Hepatocyte (in vitro differentiated cells): ENCODE data around the gene AMIGO3. TPM values are rescaled to one million over a fixed set of nuclear protein-coding genes. Genes with fewer than 3 reads are reported as not detected.
A peak's percentile ranks its signal among the peaks of the same experiment; 100 is the strongest.
"Not testable (repeated sequence)": the region's sequence is repeated elsewhere in the genome, so short reads cannot be mapped to it uniquely, and the experiment has no call there.

Source experiments
- DNase-seq: peaks from one replicate; pipeline ENCODE4 v3.0.0-alpha.2; 2016; ENCODE audit warnings: low spot score
- H2AFZ ChIP-seq: fragments of 200-600 bp; sonication (generic); 2 replicates; pipeline ENCODE4 v1.6.0; 2016; ENCODE audit warnings: antibody characterized with exemption, mild to moderate bottlenecking
- H3K27ac ChIP-seq: fragments of 200-600 bp; sonication (generic); 2 replicates; pipeline ENCODE4 v1.5.1; 2016; ENCODE audit warnings: mild to moderate bottlenecking
- H3K27me3 ChIP-seq: fragments of 200-600 bp; sonication (generic); 2 replicates; pipeline ENCODE4 v1.6.1; 2016
- H3K36me3 ChIP-seq: fragments of 200-600 bp; sonication (generic); replicated peaks from 2 replicates; pipeline ENCODE4 v1.5.1; 2016; ENCODE audit warnings: low read depth; ENCODE audit not compliant: insufficient read depth
- H3K4me1 ChIP-seq: fragments of 200-600 bp; sonication (generic); 2 replicates; pipeline ENCODE4 v1.5.1; 2016; ENCODE audit warnings: mild to moderate bottlenecking, moderate library complexity; ENCODE audit not compliant: insufficient read depth
- H3K4me2 ChIP-seq: fragments of 200-600 bp; sonication (generic); 2 replicates; pipeline ENCODE4 v1.6.0; 2016
- H3K4me3 ChIP-seq: fragments of 200-600 bp; sonication (generic); 2 replicates; pipeline ENCODE4 v1.5.1; 2016; ENCODE audit warnings: mild to moderate bottlenecking
- H3K79me2 ChIP-seq: fragments of 200-600 bp; sonication (generic); 2 replicates; pipeline ENCODE4 v1.6.0; 2017; ENCODE audit warnings: mild to moderate bottlenecking
- H3K9me2 ChIP-seq: fragments of 200-600 bp; sonication (generic); replicated peaks from 2 replicates; pipeline ENCODE4 v1.6.0; 2017; ENCODE audit warnings: mild to moderate bottlenecking; ENCODE audit not compliant: insufficient read depth
- H3K9me3 ChIP-seq: fragments of 200-600 bp; sonication (generic); 2 replicates; pipeline ENCODE4 v1.5.1; 2016; ENCODE audit warnings: low read depth, mild to moderate bottlenecking
- H4K20me1 ChIP-seq: fragments of 200-600 bp; sonication (generic); 2 replicates; pipeline ENCODE4 v1.6.0; 2016; ENCODE audit warnings: mild to moderate bottlenecking; ENCODE audit not compliant: insufficient read depth, poor library complexity, severe bottlenecking
- EZH2 ChIP-seq: fragments of 200-600 bp; sonication (generic); IDR thresholded peaks from 2 replicates; pipeline ENCODE4 v1.6.1; 2016; ENCODE audit warnings: antibody characterized with exemption, mild to moderate bottlenecking, borderline replicate concordance
- EZH2phosphoT487 ChIP-seq: fragments of 200-600 bp; sonication (generic); IDR thresholded peaks from one replicate; pipeline ENCODE4 v1.6.1; 2018; ENCODE audit warnings: antibody characterized with exemption, mild to moderate bottlenecking, low read depth, moderate library complexity; ENCODE audit not compliant: unreplicated experiment, severe bottlenecking
- WGBS: methylation state at CpG from one replicate; pipeline ENCODE4 v1.1.6; 2016; ENCODE audit warnings: low lambda C conversion rate; ENCODE audit errors: missing lambda C conversion rate; 5-methylcytosine and 5-hydroxymethylcytosine counted together
- polyA plus RNA-seq: library from polyadenylated mRNA; unstranded; fragments of >200 nt; fragmentation: Nextera tagmentation; extraction: Ambion mirVana; gene quantifications from 2 replicates; pipeline ENCODE4 v1.2.1, GENCODE V29; 2016
- total RNA-seq: library from RNA; depleted of rRNA; stranded (reverse); fragments of >200 nt; gene quantifications from 2 replicates; pipeline ENCODE4 v1.2.3, GENCODE V29; 2014
- TF ChIP-seq, protein P1 (sequence below): fragments of 200-600 bp; sonication (generic); IDR thresholded peaks from 2 replicates; pipeline ENCODE4 v1.5.1; 2016; ENCODE audit warnings: antibody characterized with exemption, mild to moderate bottlenecking; ENCODE audit not compliant: poor library complexity

Gene AMIGO3
- total and polyA plus RNA-seq, 2 experiments from 2014 or later, result 0.57 to 1.7 TPM

GRCh38 chr3:49689046-49689907, 30.2 kb downstream of the AMIGO3 start, which contains the start of the genes MST1 and RNF123:
Gene MST1 (minus strand): TSS chr3:49689474. CDS start chr3:49688691, 783 bp downstream.
Gene RNF123 (plus strand): TSS chr3:49689557. CDS start chr3:49691166, 1,609 bp downstream.
- 3% methylated on average over 57 of the region's 66 CpGs for WGBS
- H3K4me1 ChIP-seq, result peaks cover 9% of the 10 kb centered on the region
- no peak for TF ChIP-seq EZH2
- TF ChIP-seq, protein P1, sequence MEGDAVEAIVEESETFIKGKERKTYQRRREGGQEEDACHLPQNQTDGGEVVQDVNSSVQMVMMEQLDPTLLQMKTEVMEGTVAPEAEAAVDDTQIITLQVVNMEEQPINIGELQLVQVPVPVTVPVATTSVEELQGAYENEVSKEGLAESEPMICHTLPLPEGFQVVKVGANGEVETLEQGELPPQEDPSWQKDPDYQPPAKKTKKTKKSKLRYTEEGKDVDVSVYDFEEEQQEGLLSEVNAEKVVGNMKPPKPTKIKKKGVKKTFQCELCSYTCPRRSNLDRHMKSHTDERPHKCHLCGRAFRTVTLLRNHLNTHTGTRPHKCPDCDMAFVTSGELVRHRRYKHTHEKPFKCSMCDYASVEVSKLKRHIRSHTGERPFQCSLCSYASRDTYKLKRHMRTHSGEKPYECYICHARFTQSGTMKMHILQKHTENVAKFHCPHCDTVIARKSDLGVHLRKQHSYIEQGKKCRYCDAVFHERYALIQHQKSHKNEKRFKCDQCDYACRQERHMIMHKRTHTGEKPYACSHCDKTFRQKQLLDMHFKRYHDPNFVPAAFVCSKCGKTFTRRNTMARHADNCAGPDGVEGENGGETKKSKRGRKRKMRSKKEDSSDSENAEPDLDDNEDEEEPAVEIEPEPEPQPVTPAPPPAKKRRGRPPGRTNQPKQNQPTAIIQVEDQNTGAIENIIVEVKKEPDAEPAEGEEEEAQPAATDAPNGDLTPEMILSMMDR, result peak; percentile 18
- TF ChIP-seq EZH2phosphoT487, result no peak

DNA sequence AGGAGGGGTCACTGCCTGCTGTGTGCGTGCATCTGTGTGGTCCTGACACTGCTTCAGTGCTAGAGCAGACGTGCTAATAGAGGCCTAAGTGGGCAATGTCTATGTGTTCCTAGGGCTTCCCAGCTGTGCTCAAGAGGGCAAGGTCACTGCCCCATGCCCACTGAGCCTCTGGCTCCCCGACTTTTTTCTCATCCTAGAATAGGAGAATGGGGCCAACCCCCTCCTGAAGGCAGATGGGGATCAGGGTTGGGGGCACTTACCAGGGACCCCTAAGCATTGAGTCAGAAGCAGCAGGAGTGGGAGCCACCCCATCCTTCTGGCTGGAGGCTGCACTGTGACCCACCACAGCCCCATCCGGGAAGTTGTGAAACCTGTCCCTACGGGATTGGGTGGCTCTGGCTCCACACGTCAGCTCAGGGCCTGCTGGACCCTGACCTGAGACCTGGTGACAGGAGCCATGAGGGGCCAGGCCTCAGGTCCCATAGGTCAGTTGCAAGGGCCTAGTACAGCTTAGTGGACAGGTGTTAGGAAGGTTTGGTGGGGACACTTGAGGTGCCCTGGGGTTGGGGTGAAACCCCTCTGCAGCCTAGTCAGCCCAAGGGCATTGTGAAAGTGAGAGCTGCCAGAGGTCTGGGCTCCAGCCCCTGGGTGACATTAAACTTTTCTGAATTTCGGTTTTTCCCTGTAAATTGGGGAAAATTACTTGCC, 31.0 kb downstream of the AMIGO3 start:
- H3K9me3 ChIP-seq, H3K27me3 ChIP-seq, H3K36me3 ChIP-seq, H3K4me1 ChIP-seq, H4K20me1 ChIP-seq, H3K9me2 ChIP-seq: not testable (repeated sequence)
- Histone ChIP-seq H3K79me2 (peaks cover 37% of the 10 kb centered on the region), H3K4me2 (peak overlapping the region; percentile 93), H3K4me3 (peak overlapping the region; percentile 51), H2AFZ (peak overlapping the region; percentile 97), H3K27ac (peak overlapping the region; percentile 95)
- 70% methylated on average over 7 of the region's 7 CpGs for WGBS
- peak; percentile 36 for DNase-seq

More at GRCh38 chr3:49689046-49689907, 30.2 kb downstream of the AMIGO3 start, which contains the start of the genes MST1 and RNF123:
- Histone ChIP-seq H3K4me3 (peak within 1 kb of the TSS; percentile 95), H4K20me1 (no peaks in the 10 kb centered on the region), H3K27ac (peak within 1 kb of the TSS; percentile 95), H3K79me2 (peaks cover 43% of the 10 kb centered on the region), H3K9me2 (no peaks in the 10 kb centered on the region), H3K9me3 (no peaks in the 10 kb centered on the region), H3K27me3 (no peaks in the 10 kb centered on the region), H3K36me3 (no peaks in the 10 kb centered on the region), H2AFZ (peak within 1 kb of the TSS; percentile 97), H3K4me2 (peak within 1 kb of the TSS; percentile 93)
- DNase-seq, result peak; percentile 95

GRCh38 chr3:49687424-49687795, 32.1 kb downstream of the AMIGO3 start:
- not testable (repeated sequence) for H2AFZ ChIP-seq, H3K36me3 ChIP-seq, H3K9me2 ChIP-seq, H3K4me1 ChIP-seq, H3K27me3 ChIP-seq, DNase-seq, H3K9me3 ChIP-seq, H3K4me3 ChIP-seq, H4K20me1 ChIP-seq
- Histone ChIP-seq H3K4me2 (peak overlapping the region; percentile 75), H3K79me2 (peaks cover 28% of the 10 kb centered on the region), H3K27ac (peak overlapping the region; percentile 70)
- 98% methylated on average over 11 of the region's 12 CpGs for WGBS

- not testable (repeated sequence) for H3K27me3 ChIP-seq, H3K36me3 ChIP-seq, H3K9me3 ChIP-seq, H4K20me1 ChIP-seq, H3K4me1 ChIP-seq, H3K9me2 ChIP-seq
- peak overlapping the region; percentile 74 for H2AFZ ChIP-seq
- H3K4me2 ChIP-seq, result peak overlapping the region; percentile 75
- WGBS, result 11% methylated on average over 41 of the region's 44 CpGs
- H3K27ac ChIP-seq, result peak overlapping the region; percentile 70
- peak overlapping the region; percentile 6 for H3K4me3 ChIP-seq
- DNase-seq, result peak; percentile 90
- H3K79me2 ChIP-seq, result peaks cover 24% of the 10 kb centered on the region
These were observed 32.6 kb downstream of the AMIGO3 start for GRCh38 chr3:49686769-49687423.

DNA sequence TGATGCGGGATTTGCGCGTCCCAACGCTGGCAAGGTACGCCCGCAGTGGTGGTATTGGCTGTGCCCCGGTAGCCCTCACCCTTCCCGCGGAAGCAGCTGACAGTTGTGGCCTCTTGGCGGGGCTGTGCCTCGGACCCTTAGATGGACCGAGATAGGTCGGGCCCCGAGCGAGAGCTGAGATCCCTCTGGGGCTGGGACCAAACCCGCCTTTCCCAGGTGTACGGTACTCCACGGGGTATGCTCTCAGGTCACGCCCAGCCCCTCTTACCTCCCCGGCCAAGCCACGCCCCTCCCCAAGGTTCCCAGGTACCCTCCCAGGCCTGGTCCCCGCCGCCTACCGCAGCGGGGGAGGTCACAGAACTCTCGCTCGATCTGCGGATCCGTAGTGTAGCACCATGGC, 33.1 kb downstream of the AMIGO3 start:
- Histone ChIP-seq H3K4me3 (peak overlapping the region; percentile 6), H2AFZ (peak overlapping the region; percentile 16), H3K79me2 (peaks cover 21% of the 10 kb centered on the region), H3K27ac (peak overlapping the region; percentile 70), H3K4me2 (peak overlapping the region; percentile 75)
- H3K27me3 ChIP-seq, H3K9me3 ChIP-seq, H3K4me1 ChIP-seq, H3K36me3 ChIP-seq, H3K9me2 ChIP-seq, H4K20me1 ChIP-seq: not testable (repeated sequence)
- under 1% methylated on average over 22 of the region's 29 CpGs for WGBS
- DNase-seq, result peak; percentile 77

DNA sequence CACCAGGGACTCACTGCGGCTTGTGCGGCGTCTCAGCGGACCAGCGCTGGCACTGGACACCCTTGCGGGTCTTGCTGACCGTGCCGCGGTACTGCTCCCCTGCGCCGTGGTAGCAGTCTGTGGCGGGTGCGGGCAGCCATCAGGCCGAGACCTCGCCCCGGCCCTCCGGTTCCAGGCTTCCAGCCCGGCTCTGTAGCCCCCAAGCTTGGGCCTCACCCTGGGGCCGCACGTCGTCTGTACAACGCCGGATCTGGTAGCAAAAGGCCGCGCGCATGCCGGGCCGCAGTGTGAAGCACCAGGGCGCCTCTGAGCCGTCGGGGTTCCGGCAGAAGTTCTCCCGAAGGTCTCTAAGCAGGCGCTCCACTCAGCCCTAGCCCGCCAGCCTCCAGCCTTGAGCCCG, 33.6 kb downstream of the AMIGO3 start:
- peak overlapping the region; percentile 75 for H3K4me2 ChIP-seq
- 38% methylated on average over 30 of the region's 36 CpGs for WGBS

DNA sequence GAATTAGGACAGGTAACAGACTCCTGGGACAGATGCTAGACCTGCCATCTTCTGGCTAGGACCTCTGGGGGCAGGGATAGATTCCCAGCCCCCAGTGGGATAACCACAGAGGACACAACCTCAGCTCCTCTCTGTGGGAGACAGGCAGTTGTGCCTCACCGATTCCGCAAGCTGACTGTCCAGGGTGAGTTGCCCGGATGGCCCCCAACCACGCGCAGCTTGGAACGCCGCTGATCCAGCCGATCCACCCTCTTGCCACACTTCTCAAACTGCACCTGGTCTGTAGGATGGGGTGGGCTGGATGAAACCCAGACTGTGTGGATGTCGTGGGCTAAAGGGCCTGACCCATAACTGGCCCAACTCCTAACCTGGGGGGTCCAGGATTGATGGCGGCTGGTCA, 34.4 kb downstream of the AMIGO3 start:
- not testable (repeated sequence) for H3K27ac ChIP-seq, H2AFZ ChIP-seq, H3K79me2 ChIP-seq, DNase-seq, H3K27me3 ChIP-seq, H3K9me3 ChIP-seq, H3K9me2 ChIP-seq, H4K20me1 ChIP-seq, H3K36me3 ChIP-seq, H3K4me2 ChIP-seq, H3K4me1 ChIP-seq, H3K4me3 ChIP-seq
- WGBS, result 95% methylated on average over 8 of the region's 10 CpGs

More for the DNA sequence above, 33.6 kb downstream of the AMIGO3 start:
- not testable (repeated sequence) for H2AFZ ChIP-seq, H3K9me3 ChIP-seq, H3K4me3 ChIP-seq, H4K20me1 ChIP-seq, H3K27ac ChIP-seq, DNase-seq, H3K36me3 ChIP-seq, H3K4me1 ChIP-seq, H3K27me3 ChIP-seq, H3K9me2 ChIP-seq
- peaks cover 17% of the 10 kb centered on the region for H3K79me2 ChIP-seq
